CD4-positive, alpha-beta T cell (primary cell): ENCODE results near the gene DDX19B. TPM values are rescaled to one million over a fixed set of nuclear protein-coding genes. Genes with fewer than 3 reads are reported as not detected.

Source experiments
- ATAC-seq: fragments of 200-7000 bp; cut with Tn5 transposase; one replicate; pipeline ENCODE4 v1.10.0; 2022; ENCODE audit warnings: mild to moderate bottlenecking; ENCODE audit not compliant: poor library complexity
- CTCF ChIA-PET: fragments of 350-600 bp; sonication (Branson Sonifier 250); formaldehyde crosslinking; loops from one replicate; lab custom pipeline; 2021; ENCODE audit warnings: antibody characterized with exemption, inconsistent platforms; lab: Charles Lee
- POLR2A ChIA-PET: fragments of 350-600 bp; sonication (Branson Sonifier 250); formaldehyde crosslinking; loops from one replicate; lab custom pipeline; 2021; ENCODE audit warnings: antibody characterized with exemption, inconsistent platforms; lab: Charles Lee
- DNase-seq, 14 experiments: peaks; one replicate each; pipeline ENCODE4 v3.0.0-alpha.2; 2013 to 2020; ENCODE audit warnings: mixed read lengths in 2 of 14
- H3K27ac ChIP-seq, 2 donors: one replicate each; pipeline versions ENCODE4 v1.5.1 to v1.7.0; 2013; ENCODE audit warnings: low read length in 2 of 2, low read depth in 1 of 2, mild to moderate bottlenecking in 1 of 2
- H3K27me3 ChIP-seq, 2 experiments: 1 replicate in 1 of 2; 2 replicates in 1 of 2; pipeline versions ENCODE4 v1.6.1 to v1.7.0; 2013; ENCODE audit warnings: low read length in 2 of 2, control low read depth in 1 of 2, mild to moderate bottlenecking in 1 of 2, moderate library complexity in 1 of 2; ENCODE audit not compliant: insufficient read depth in 2 of 2, control insufficient read depth in 1 of 2
- H3K36me3 ChIP-seq: one replicate; pipeline ENCODE4 v1.6.1; 2013; ENCODE audit warnings: low read length, control low read depth; ENCODE audit not compliant: insufficient read depth
- H3K4me1 ChIP-seq: one replicate; pipeline ENCODE4 v1.6.1; 2013; ENCODE audit warnings: low read length, control low read depth; ENCODE audit not compliant: insufficient read depth
- H3K4me3 ChIP-seq: one replicate; pipeline ENCODE4 v1.5.1; 2013; ENCODE audit warnings: mild to moderate bottlenecking, low read length, moderate library complexity
- H3K9me3 ChIP-seq, 2 experiments: 1 replicate in 1 of 2; 2 replicates in 1 of 2; pipeline versions ENCODE4 v1.6.1 to v1.7.0; 2013; ENCODE audit warnings: low read length in 2 of 2, mild to moderate bottlenecking in 2 of 2, control low read depth in 1 of 2, moderate library complexity in 1 of 2; ENCODE audit not compliant: control insufficient read depth in 1 of 2, insufficient read depth in 1 of 2
- H3K27ac Mint-ChIP-seq: one replicate; pipeline ENCODE4 v1.8.0; 2020; ENCODE audit warnings: mixed read lengths
- H3K27me3 Mint-ChIP-seq: one replicate; pipeline ENCODE4 v1.8.0; 2021; ENCODE audit warnings: mixed read lengths
- H3K36me3 Mint-ChIP-seq: one replicate; pipeline ENCODE4 v1.8.0; 2021; ENCODE audit warnings: low read depth, mixed read lengths
- H3K4me1 Mint-ChIP-seq: one replicate; pipeline ENCODE4 v1.8.0; 2021; ENCODE audit warnings: low read depth, mixed read lengths
- H3K4me3 Mint-ChIP-seq: one replicate; pipeline ENCODE4 v1.8.0; 2020; ENCODE audit warnings: mild to moderate bottlenecking, mixed read lengths
- H3K9me3 Mint-ChIP-seq: one replicate; pipeline ENCODE4 v1.8.0; 2020; ENCODE audit warnings: mixed read lengths
- intact Hi-C, 2 experiments: fragments of 100-400 bp; cut with DNase I in 1 of 2; cut with micrococcal nuclease in 1 of 2; formaldehyde crosslinking; loops; one replicate each; pipeline versions ENCODE4 v1.15.1 to v1.9.0; 2023 to 2025; cut with DNase I, micrococcal nuclease
- total RNA-seq, 174 experiments: library from RNA in 2 of 174; stranded (reverse) in 2 of 174; gene quantifications; one replicate each; pipeline ENCODE4 v1.2.3 and lab custom pipeline; 2021 to 2026
- TF ChIP-seq, protein P1 (sequence below): fragments of 200-600 bp; IDR thresholded peaks from one replicate; pipeline ENCODE4 v1.8.0; 2022; ENCODE audit warnings: antibody characterized with exemption, mild to moderate bottlenecking

The DDX19B gene
- total RNA-seq, 2 experiments from 2014 or later: 23.0 TPM

DNA sequence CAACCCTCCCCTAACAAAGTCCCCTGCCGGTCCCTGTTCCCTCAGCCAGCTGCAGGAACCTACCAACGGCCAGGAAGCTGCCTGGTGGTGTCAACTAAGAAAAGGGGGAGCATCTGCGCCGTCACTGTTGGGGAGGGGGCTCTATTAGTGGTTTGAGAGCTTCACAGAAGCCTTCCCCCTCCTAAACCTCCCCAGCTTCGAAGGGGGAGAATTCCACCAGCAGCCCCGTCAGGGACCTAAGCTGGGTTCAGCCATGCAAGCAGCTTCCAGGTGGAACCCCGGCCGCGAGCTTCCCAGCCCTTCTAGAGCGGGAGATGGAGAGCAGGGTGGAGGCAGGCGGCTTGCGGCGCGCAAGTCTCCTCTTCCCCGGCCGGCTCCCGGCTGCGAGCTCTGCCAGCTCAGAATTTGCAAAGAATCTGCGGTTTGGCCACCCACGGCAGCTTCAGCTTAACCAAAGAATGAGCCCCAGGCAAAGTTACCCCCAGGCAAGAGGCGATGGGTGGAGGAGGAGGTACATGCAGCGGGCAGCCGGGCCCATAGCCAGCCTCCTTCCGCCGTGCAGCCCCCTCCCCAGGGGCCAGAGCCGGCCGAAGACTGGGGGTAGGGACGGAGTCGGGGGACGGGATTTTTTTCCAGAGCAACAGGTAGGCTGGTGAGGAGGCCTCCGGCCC is 81.4 kb downstream of the DDX19B start:
- ATAC-seq (peak; percentile 13), DNase-seq (peak; percentile 39 to 79 (median 52))
- peaks cover 40% of the 10 kb centered on the region for H3K36me3 Mint-ChIP-seq
- Histone ChIP-seq H3K27me3 (no peaks in the 10 kb centered on the region), H3K4me3 (peak overlapping the region; percentile 68), H3K4me1 (peaks cover 32% of the 10 kb centered on the region), H3K36me3 (peaks cover 16% of the 10 kb centered on the region), H3K27ac (peak overlapping the region; percentile 64 to 79), H3K9me3 (no peaks in the 10 kb centered on the region)
- peak overlapping the region; percentile 92 for H3K27ac Mint-ChIP-seq
- intact Hi-C loops: loop anchor here (1.0 to 2.0 kb wide), 8 partner anchors 24 to 144 kb away; partner anchors contain the start of genes DDX19A (in 2 of the 2), ST3GAL2 (in 2 of the 2), COG4 (in 1 of the 2) and FCSK (in 1 of the 2)
- peaks cover 25% of the 10 kb centered on the region for H3K4me1 Mint-ChIP-seq
- POLR2A ChIA-PET: interaction anchor here (0.7 to 3.4 kb wide), 20 partner anchors 11 to 144 kb away, joined by 3 to 62 read pairs (median 21); partner anchors contain the start of genes AARS1, COG4, DDX19A and DDX19B
- no peaks in the 10 kb centered on the region for H3K9me3 Mint-ChIP-seq
- CTCF ChIA-PET: interaction anchor here (1.1 to 1.8 kb wide), 2 partner anchors 10 to 28 kb away, joined by 4 to 6 read pairs; no protein-coding TSS in a partner anchor
- TF ChIP-seq, protein P1, sequence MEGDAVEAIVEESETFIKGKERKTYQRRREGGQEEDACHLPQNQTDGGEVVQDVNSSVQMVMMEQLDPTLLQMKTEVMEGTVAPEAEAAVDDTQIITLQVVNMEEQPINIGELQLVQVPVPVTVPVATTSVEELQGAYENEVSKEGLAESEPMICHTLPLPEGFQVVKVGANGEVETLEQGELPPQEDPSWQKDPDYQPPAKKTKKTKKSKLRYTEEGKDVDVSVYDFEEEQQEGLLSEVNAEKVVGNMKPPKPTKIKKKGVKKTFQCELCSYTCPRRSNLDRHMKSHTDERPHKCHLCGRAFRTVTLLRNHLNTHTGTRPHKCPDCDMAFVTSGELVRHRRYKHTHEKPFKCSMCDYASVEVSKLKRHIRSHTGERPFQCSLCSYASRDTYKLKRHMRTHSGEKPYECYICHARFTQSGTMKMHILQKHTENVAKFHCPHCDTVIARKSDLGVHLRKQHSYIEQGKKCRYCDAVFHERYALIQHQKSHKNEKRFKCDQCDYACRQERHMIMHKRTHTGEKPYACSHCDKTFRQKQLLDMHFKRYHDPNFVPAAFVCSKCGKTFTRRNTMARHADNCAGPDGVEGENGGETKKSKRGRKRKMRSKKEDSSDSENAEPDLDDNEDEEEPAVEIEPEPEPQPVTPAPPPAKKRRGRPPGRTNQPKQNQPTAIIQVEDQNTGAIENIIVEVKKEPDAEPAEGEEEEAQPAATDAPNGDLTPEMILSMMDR: no peak
- no peaks in the 10 kb centered on the region for H3K27me3 Mint-ChIP-seq
- H3K4me3 Mint-ChIP-seq: peak overlapping the region; percentile 98

DNA sequence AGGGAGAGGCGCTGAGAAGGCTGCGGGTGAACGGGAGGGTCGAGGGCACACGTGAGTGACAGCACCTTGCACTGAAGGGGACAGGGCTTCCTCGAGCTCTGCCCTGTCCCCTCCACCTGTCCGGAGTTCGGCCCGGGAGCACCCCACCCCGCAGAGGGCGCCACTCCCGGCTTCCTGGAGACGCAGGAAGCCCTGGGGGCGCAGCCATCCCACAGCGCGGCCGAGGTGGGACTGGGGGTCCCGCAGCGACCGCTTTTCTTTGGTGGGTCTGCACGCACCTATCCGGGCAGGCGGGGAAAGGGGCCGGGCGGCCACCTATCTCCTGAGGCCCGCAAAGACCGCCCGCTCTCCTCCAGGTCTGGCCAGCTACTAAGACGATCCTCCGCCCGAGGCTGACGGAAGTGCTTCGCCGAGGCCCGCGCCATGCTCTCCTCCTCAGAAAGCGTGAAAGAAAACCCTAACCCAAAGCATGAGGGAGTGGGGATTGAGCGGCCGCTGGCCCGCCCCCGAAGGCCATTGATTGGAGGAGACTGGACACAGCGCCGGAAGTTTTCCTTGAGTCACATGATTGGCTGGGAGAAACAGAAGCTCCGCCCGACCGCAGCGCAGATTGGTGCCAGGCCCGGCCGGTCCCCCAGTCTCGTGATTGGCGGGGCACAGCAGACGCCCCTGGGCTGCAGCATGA is 82.1 kb downstream of the DDX19B start:
- Histone ChIP-seq H3K4me3 (peak overlapping the region; percentile 68), H3K9me3 (no peaks in the 10 kb centered on the region), H3K27ac (peak overlapping the region; percentile 64 to 79), H3K4me1 (peaks cover 32% of the 10 kb centered on the region), H3K36me3 (peaks cover 15% of the 10 kb centered on the region), H3K27me3 (no peaks in the 10 kb centered on the region)
- Mint-ChIP-seq H3K27me3 (no peaks in the 10 kb centered on the region), H3K4me3 (peak overlapping the region; percentile 98), H3K9me3 (no peaks in the 10 kb centered on the region), H3K36me3 (peaks cover 38% of the 10 kb centered on the region), H3K27ac (peak overlapping the region; percentile 92), H3K4me1 (peaks cover 25% of the 10 kb centered on the region)
- ATAC-seq (peak; percentile 90), DNase-seq (peak; percentile 91 to 98 (median 94))
- TF ChIP-seq, protein P1: peak; percentile 38
- ChIA-PET CTCF (interaction anchor here (0.9 to 1.8 kb wide), 3 partner anchors 28 to 73 kb away, joined by 3 to 6 read pairs (median 4); partner anchors contain the start of genes DDX19A and FCSK), POLR2A (interaction anchor here (0.6 to 3.4 kb wide), 31 partner anchors 8 to 302 kb away, joined by 3 to 62 read pairs (median 6); partner anchors contain the start of genes AARS1, COG4, DDX19A and DDX19B)
- intact Hi-C loops: loop anchor here (1.0 to 2.0 kb wide), 9 partner anchors 24 to 143 kb away; partner anchors contain the start of genes DDX19A (in 2 of the 2), FCSK (in 2 of the 2), ST3GAL2 (in 2 of the 2) and COG4 (in 1 of the 2)
